ENCODE data around the gene NFATC1. TPM values are rescaled to one million over a fixed set of nuclear protein-coding genes. Genes with fewer than 3 reads are reported as not detected.

NFATC1 gene
- total RNA-seq, 2 donors from 2014 or later = 19.0 to 20.2 TPM

GRCh38 chr18:79406708-79407107, 11.0 kb downstream of the NFATC1 start:
- no peak for TF ChIP-seq CTCF (IDR thresholded peaks at IDR 0.05)
- Histone ChIP-seq H3K4me1 (peaks cover 0 to 50% of the 10 kb centered on the region in 2 donors), H3K27ac (peak overlapping the region; percentile 51 to 61), H3K36me3 (peaks cover 9% of the 10 kb centered on the region), H3K27me3 (no peaks in the 10 kb centered on the region), H3K4me3 (no peak overlapping the region), H3K9me3 (no peaks in the 10 kb centered on the region)
- DNase-seq (ENCODE audit: low spot score) = no peak

- Histone ChIP-seq H3K27me3 (no peaks in the 10 kb centered on the region), H3K27ac (no peak overlapping the region), H3K4me1 (peaks cover 0 to 24% of the 10 kb centered on the region in 2 donors), H3K4me3 (no peak overlapping the region), H3K36me3 (peaks cover 22% of the 10 kb centered on the region), H3K9me3 (no peaks in the 10 kb centered on the region)
- TF ChIP-seq CTCF (IDR thresholded peaks at IDR 0.05) = no peak
- no peak for DNase-seq (ENCODE audit: low spot score)
These were observed 13.6 kb downstream of the NFATC1 start for GRCh38 chr18:79409313-79409712.

- Histone ChIP-seq H3K27me3 (no peaks in the 10 kb centered on the region), H3K27ac (no peak overlapping the region), H3K4me3 (no peak overlapping the region), H3K9me3 (no peaks in the 10 kb centered on the region), H3K4me1 (peaks cover 0 to 15% of the 10 kb centered on the region in 2 donors), H3K36me3 (peaks cover 27% of the 10 kb centered on the region)
- no peak for DNase-seq (ENCODE audit: low spot score)
- TF ChIP-seq CTCF (IDR thresholded peaks at IDR 0.05) = no peak
These were observed 14.5 kb downstream of the NFATC1 start for GRCh38 chr18:79410171-79410641.

GRCh38 chr18:79410731-79411613, 15.2 kb downstream of the NFATC1 start:
- Histone ChIP-seq H3K36me3 (peaks cover 27% of the 10 kb centered on the region), H3K9me3 (no peaks in the 10 kb centered on the region), H3K27me3 (no peaks in the 10 kb centered on the region), H3K4me1 (peaks cover 0 to 8% of the 10 kb centered on the region in 2 donors), H3K4me3 (no peak overlapping the region), H3K27ac (no peak overlapping the region)
- TF ChIP-seq CTCF (IDR thresholded peaks at IDR 0.05) = no peak
- no peak for DNase-seq (ENCODE audit: low spot score)

- Histone ChIP-seq H3K4me1 (no peaks in the 10 kb centered on the region), H3K4me3 (no peak overlapping the region), H3K36me3 (peaks cover 27% of the 10 kb centered on the region), H3K9me3 (no peaks in the 10 kb centered on the region), H3K27ac (no peak overlapping the region), H3K27me3 (no peaks in the 10 kb centered on the region)
- DNase-seq (ENCODE audit: low spot score) = no peak
- no peak for TF ChIP-seq CTCF (IDR thresholded peaks at IDR 0.05)
These were observed 16.1 kb downstream of the NFATC1 start for GRCh38 chr18:79411614-79412526.
